ENCODE data around the gene RBFOX1. TPM values are rescaled to one million over a fixed set of nuclear protein-coding genes. Genes with fewer than 3 reads are reported as not detected.

The RBFOX1 gene
- total RNA-seq, 1 donor from 2014 or later, result not detected

DNA sequence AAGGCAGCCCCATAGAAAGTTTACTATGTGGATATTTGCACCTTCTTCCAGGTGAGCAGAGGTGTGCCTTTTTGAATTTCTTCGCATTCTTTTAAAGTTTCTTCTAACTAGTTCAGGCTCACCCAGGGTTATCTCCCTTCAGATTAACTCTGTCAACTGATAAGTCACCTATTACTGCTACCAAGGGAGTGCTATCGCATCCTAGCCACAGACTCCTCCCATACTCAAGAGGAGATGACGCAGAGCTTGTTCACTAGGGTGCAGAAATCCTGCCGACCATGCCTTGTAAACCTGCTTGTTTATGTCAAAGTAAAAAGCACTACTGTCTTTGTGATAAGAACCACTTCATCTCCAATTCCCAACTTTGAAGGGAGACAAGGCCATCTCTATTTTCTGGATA is 390.1 kb downstream of the RBFOX1 start:
- no peaks in the 10 kb centered on the region for H3K36me3 ChIP-seq (ENCODE audit: control insufficient read depth, insufficient read depth, low read length)
- no peak overlapping the region for H3K4me3 ChIP-seq (ENCODE audit: low read depth, low read length)
- TF ChIP-seq, protein P1, sequence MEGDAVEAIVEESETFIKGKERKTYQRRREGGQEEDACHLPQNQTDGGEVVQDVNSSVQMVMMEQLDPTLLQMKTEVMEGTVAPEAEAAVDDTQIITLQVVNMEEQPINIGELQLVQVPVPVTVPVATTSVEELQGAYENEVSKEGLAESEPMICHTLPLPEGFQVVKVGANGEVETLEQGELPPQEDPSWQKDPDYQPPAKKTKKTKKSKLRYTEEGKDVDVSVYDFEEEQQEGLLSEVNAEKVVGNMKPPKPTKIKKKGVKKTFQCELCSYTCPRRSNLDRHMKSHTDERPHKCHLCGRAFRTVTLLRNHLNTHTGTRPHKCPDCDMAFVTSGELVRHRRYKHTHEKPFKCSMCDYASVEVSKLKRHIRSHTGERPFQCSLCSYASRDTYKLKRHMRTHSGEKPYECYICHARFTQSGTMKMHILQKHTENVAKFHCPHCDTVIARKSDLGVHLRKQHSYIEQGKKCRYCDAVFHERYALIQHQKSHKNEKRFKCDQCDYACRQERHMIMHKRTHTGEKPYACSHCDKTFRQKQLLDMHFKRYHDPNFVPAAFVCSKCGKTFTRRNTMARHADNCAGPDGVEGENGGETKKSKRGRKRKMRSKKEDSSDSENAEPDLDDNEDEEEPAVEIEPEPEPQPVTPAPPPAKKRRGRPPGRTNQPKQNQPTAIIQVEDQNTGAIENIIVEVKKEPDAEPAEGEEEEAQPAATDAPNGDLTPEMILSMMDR (IDR thresholded peaks at IDR 0.05; ENCODE audit: insufficient read depth, low read length, poor library complexity, severe bottlenecking), result no peak
- no peaks in the 10 kb centered on the region for H3K27me3 ChIP-seq (ENCODE audit: control insufficient read depth, insufficient read depth, low read length)
- no peak for DNase-seq (ENCODE audit: low read depth)

DNA sequence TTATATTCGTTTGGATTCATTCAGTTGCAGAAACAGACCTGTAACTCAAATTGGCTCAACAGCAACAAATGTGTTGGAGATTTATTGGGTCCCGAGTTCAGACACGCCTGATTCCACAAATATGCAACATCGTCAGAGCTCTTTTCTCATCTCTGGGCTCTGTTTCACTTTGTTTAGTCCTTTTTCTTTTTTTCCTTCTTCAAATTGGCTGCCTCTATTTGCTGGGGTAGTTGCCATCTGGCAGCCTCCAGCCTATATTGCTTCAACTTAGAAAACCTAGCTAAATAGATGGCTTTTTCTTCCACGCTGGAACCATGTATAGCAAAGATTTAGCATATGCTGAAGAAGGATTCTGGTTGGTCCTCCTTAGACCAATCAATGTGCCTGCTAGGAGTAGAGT is 398.5 kb downstream of the RBFOX1 start:
- no peaks in the 10 kb centered on the region for H3K27me3 ChIP-seq (ENCODE audit: control insufficient read depth, insufficient read depth, low read length)
- TF ChIP-seq, protein P1 (IDR thresholded peaks at IDR 0.05; ENCODE audit: insufficient read depth, low read length, poor library complexity, severe bottlenecking), result no peak
- H3K36me3 ChIP-seq (ENCODE audit: control insufficient read depth, insufficient read depth, low read length), result no peaks in the 10 kb centered on the region
- no peak overlapping the region for H3K4me3 ChIP-seq (ENCODE audit: low read depth, low read length)
- no peak for DNase-seq (ENCODE audit: low read depth)

DNA sequence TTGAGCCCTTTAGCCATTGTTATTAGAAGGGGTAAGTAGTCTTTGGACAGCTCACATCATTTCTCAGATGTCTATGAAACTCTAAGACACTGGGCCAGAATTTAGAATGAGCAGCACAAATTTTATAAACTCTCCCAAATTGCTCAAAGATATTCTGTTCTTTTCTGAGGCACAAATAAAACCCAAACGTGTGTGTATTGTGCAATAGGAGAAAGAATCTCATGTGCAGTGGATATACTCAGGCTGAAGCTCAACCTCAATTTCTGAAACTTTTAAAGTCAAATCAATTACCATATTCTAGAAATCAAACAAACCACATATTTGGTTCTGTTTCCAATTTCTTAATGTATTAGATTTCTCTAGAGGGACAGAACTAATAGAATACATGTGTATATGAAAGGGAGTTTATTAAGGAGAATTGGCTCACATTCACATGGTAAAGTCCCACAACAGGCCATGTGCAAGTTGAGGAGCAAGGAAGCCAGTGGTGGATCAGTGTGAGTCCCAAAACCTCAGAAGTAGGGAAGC is 403.6 kb downstream of the RBFOX1 start:
- Histone ChIP-seq H3K36me3 (ENCODE audit: control insufficient read depth, insufficient read depth, low read length) (no peaks in the 10 kb centered on the region), H3K4me3 (ENCODE audit: low read depth, low read length) (no peak overlapping the region), H3K27me3 (ENCODE audit: control insufficient read depth, insufficient read depth, low read length) (no peaks in the 10 kb centered on the region)
- TF ChIP-seq, protein P1 (IDR thresholded peaks at IDR 0.05; ENCODE audit: insufficient read depth, low read length, poor library complexity, severe bottlenecking), result no peak
- no peak for DNase-seq (ENCODE audit: low read depth)

DNA sequence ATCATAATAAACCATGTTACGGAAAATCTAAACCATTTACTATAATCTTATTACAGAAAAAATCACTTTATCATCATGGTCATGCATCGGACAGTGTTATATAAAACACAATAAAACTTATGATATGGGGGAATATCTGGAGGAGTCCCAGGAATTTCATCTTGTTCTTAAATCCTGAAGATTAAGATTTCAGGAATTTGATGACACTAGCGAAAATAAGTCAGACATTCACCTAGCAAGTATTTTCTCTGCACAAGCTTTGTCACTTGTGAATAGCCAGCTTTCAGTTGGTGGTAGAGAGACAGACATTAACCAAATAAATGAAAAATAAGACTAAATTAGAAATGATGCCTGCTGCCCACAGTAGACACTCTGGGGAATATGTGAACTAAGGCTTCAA is 410.0 kb downstream of the RBFOX1 start:
- TF ChIP-seq, protein P1 (IDR thresholded peaks at IDR 0.05; ENCODE audit: insufficient read depth, low read length, poor library complexity, severe bottlenecking), result no peak
- Histone ChIP-seq H3K36me3 (ENCODE audit: control insufficient read depth, insufficient read depth, low read length) (no peaks in the 10 kb centered on the region), H3K27me3 (ENCODE audit: control insufficient read depth, insufficient read depth, low read length) (no peaks in the 10 kb centered on the region), H3K4me3 (ENCODE audit: low read depth, low read length) (no peak overlapping the region)
- DNase-seq (ENCODE audit: low read depth), result no peak

DNA sequence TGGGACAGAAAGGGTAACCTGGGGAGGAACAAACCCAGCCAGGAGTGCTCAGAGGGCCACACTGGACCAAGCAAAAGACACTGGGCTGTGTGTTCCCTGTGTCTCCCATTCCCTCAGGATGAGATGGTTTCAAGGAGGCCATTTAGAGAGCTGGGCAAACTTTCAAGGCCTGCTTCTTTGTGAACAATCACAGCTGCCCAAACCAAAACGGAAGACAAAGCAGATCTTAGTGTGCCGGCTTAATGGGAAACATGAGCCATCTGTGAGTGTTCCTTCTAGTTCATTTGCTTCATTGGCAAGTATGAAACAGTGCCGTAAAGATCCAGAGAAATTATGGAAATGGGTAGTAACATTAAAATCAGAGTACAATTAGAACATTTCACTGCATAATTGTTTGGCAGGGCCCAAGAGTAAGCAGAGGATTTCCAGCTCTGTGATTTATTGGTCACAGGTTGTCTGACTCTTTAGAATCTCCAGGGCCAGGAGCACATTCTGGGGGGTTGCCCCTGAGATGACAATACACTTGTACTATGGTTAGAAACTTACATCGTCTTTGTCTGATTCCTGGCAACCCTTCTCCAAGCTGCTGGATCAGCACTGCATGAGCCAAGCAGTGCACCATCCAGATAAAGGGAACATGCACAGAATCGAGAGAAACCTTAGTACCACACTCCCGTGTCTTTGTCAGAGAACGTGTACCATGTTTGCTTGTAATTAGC is 412.1 kb downstream of the RBFOX1 start:
- TF ChIP-seq, protein P1 (IDR thresholded peaks at IDR 0.05; ENCODE audit: insufficient read depth, low read length, poor library complexity, severe bottlenecking), result no peak
- Histone ChIP-seq H3K27me3 (ENCODE audit: control insufficient read depth, insufficient read depth, low read length) (no peaks in the 10 kb centered on the region), H3K36me3 (ENCODE audit: control insufficient read depth, insufficient read depth, low read length) (no peaks in the 10 kb centered on the region), H3K4me3 (ENCODE audit: low read depth, low read length) (no peak overlapping the region)
- DNase-seq (ENCODE audit: low read depth), result no peak

DNA sequence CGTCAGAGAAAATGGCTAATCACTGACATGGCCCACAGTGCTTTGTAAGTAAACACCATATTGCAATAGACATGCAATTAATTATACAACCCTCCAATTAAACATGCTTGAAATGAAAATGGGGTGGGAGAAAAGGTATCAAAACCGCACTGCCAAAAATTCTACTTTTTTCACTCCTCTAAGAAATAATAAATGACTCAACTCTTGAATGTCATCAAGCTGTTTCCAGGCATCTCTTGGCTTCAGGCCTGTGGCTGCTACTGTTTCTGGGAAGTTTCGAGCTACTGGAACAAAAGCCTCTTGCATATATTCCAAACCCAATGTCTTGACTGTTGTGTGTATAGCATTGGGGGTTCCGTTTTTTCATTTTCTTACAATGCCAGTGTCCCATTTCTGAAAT is 412.6 kb downstream of the RBFOX1 start:
- DNase-seq (ENCODE audit: low read depth), result no peak
- H3K36me3 ChIP-seq (ENCODE audit: control insufficient read depth, insufficient read depth, low read length), result no peaks in the 10 kb centered on the region
- no peaks in the 10 kb centered on the region for H3K27me3 ChIP-seq (ENCODE audit: control insufficient read depth, insufficient read depth, low read length)
- no peak overlapping the region for H3K4me3 ChIP-seq (ENCODE audit: low read depth, low read length)
- TF ChIP-seq, protein P1 (IDR thresholded peaks at IDR 0.05; ENCODE audit: insufficient read depth, low read length, poor library complexity, severe bottlenecking), result no peak
